HK-2 (cell line): Measurements from ENCODE around the gene PNCK.
"Not testable (repeated sequence)": the region's sequence is repeated elsewhere in the genome, so short reads cannot be mapped to it uniquely, and the experiment has no call there.

ENCODE experiments used
- DNase-seq: peaks from one replicate; pipeline ENCODE4 v3.0.0-alpha.2; 2018; ENCODE audit not compliant: unreplicated experiment

PNCK gene

DNA sequence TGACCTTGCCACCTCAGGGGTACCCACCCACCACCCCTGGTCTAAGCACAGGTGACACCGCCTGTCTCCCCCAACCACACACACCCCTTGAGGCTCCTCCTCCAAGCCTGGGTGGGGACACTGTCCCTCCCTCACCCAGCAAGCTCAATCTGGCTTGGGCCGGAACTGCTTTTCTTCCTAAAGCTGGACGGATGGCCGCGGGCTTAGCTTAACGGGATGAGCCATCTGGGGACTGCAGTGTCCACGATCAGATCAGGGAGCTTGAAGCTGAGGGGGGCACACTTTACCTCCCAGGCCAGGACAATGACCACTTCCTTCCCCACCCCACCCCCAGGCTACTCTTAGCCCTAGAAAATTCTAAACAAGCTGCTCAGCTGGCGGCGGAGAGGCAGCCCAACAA lies 13.1 kb upstream of the PNCK start:
- no peak for DNase-seq

- no peak for DNase-seq
Measured at GRCh38 chrX:153685751-153686696, 12.4 kb upstream of the PNCK start.

DNA sequence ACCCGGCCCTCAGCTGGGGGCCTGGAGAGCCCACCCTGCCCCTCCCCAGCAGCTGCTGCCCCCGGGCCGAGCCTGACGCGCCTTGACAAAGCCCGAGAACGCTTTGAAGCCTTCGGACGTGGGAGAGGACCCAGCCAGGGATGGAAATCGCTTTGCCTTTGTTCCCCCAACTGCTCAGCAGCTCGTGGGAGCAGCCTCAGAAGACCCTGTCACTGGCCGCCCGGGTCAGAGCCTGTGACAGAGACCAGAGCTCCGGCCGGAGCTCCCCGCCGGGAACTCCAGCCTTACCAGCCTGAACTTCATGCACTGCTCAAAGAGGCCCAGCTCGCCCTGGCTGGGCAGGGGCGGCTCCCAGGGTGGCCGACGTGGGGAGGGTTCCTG lies 11.5 kb upstream of the PNCK start:
- DNase-seq: no peak

GRCh38 chrX:153684467-153685155 lies 11.0 kb upstream of the PNCK start:
- no peak for DNase-seq

DNA sequence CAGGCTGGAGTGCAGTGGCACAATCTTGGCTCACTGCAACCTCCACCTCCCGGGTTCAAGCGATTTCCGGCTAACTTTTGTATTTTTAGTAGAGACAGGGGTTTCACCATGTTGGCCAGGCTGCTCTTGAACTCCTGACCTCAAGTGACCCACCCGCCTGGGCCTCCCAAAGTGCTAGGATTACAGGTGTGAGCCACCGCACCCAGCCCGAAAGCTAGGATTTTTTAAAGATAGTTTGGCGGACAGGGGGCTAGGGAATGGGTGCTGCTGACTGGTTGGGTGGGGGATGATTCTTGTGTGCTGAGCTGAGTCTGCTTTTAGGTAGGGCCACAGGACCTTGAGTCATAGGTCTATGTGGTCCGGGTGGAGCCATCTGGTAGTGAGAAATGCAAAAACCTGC lies 9.9 kb upstream of the PNCK start:
- not testable (repeated sequence) for DNase-seq

DNA sequence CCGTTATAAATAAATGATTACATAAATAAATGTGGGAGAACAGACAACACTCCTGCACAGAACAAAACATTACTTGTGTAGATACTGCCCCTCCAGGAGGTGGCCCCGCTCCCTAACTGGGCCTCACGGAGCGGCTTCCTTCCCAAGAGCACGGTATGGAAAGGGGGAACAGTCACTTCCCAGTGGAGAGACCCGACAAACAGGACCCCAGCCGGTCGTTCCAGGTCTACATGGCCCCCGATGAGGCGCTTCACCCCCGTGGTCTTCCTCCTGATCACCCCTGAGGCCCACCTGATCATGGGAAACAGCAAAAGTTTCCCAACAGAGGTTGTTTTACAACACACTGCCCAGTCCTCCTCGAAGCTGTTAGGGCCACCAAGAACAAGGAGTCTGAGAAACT lies 7.6 kb upstream of the PNCK start:
- no peak for DNase-seq

DNA sequence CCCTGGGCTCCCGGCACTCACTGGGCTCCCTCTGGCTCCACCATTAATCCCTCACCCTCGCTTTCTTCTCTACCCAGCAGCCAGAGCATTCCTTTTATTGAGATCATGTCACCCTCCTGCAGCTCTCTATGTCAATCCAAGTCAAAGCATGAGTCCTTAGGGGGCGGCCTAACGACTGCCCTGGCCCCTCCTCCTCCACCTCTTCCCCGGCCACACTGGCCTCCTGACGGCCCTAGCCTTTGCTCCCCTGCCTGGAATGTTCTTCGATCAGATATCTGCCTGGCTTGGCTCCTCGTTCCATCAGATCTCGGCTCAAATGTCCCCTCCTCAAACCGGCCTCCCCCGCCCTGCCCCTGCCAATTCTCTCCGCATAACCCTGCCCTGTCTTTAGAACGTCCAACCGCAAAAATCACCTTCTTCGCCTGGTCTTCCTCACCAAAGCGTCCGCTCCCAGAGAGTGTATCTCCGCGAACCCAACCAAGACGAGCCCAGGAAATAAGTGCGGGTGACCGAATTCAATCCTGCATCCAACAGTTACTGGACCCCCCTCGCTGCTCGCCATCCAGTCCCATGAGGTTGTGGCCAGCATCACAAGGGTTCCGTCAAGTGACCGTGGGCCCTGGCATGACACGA lies 722 bp upstream of the PNCK start:
- no peak for DNase-seq

DNA sequence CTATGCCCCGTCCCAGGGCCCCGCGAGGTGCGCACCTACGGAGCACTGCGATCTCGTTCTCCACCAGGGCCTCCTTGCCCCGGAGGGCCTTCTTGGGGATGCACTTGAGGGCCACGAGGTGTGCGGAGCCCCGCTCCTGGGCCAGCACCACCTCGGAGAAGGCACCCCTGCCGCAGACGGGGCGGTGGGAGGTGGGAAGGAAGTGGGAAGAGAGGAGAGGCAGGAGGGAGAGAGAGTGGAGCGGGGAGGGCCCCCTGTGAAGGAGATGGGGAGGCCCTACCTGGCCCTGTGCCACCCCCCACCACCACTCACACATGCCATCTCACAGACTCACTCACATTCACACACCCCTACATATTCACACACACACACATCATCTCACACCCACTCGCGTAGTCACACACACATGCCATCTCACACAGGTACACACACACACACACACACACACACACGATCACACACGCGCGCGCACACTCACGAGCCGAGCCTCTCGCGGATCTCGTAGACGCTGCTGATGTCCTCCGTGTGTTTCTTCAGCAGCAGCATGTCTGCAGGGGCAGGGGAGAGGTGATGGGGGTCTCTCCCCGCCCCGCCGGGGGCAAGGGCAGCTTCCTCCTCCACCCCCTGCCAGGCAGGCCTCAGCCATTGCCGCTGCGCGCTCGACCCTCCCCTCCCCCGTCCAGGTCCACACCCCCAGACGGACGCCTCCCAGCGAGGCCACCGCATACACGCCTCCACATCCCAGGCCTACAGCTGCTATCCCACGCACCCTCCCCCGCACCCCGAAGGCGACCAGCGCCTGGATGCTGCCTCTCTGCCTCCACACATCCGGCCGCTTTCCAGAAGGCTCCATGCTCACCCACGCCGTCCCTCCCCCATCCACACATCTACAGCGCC lies 834 bp downstream of the PNCK start:
- no peak for DNase-seq

- no peak for DNase-seq
Measured at GRCh38 chrX:153671589-153672530, 1.8 kb downstream of the PNCK start.

GRCh38 chrX:153670748-153671588 lies 2.6 kb downstream of the PNCK start:
- DNase-seq: no peak

- no peak for DNase-seq
Measured at GRCh38 chrX:153669901-153670731, 3.5 kb downstream of the PNCK start.

DNA sequence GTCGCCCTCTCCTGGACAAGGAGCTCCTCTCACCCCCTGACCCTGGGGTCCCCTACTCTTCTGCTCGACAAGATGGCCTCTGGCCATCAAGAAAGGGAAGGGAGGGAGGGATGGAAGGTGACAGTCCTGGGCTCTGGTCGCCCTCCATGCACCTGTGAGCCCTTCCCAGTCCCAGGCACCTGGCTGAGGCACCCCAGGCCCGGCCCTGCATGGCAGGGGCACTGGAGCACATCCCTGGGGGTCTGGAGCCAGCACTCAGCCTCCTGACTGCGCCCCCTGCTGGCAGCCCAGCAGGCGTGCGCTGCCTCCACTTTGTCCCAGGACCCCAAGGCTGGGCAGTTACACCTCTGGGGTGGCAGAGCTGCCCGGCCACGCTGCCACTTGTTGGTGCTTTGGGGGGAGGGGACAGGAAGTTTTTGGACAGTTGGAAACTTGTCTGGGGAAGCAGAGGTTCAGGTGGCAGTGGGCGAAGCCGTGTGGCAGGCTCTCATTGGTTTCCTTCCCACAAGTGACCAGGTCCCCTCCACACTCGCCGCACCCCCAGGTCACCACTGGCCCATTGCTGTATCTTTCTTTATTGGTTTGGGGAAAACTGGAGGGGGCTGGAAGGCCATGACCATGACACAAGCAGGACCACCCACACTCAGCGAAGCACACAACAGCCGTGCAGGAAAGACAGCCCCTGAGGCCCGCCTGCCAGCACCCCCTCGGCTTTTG lies 4.3 kb downstream of the PNCK start:
- no peak for DNase-seq

GRCh38 chrX:153668423-153669173 lies 5.0 kb downstream of the PNCK start:
- DNase-seq: no peak

- peak; percentile 86 for DNase-seq
Measured at GRCh38 chrX:153667956-153668396, 5.6 kb downstream of the PNCK start.

GRCh38 chrX:153667281-153667955 lies 6.2 kb downstream of the PNCK start:
- DNase-seq: no peak

- no peak for DNase-seq
Measured at GRCh38 chrX:153665726-153666306, 7.8 kb downstream of the PNCK start.
